Immature natural killer cell (primary cell): ENCODE measurements around the gene MDK. TPM values are rescaled to one million over a fixed set of nuclear protein-coding genes. Genes with fewer than 3 reads are reported as not detected.

Source experiments
- DNase-seq, 3 donors: peaks; one replicate each; pipeline ENCODE4 v3.0.0; 2022; ENCODE audit warnings: mixed read lengths in 1 of 3
- H3K27ac Mint-ChIP-seq, 6 donors: one replicate each; pipeline ENCODE4 v1.8.0; 2020; ENCODE audit warnings: mixed read lengths in 6 of 6, mild to moderate bottlenecking in 5 of 6, inconsistent platforms in 4 of 6, moderate library complexity in 3 of 6
- H3K27me3 Mint-ChIP-seq, 3 donors: one replicate each; pipeline ENCODE4 v1.8.0; 2020 to 2021; ENCODE audit warnings: low read depth in 3 of 3, mild to moderate bottlenecking in 3 of 3, mixed read lengths in 3 of 3, moderate library complexity in 3 of 3, inconsistent platforms in 1 of 3
- H3K36me3 Mint-ChIP-seq, 3 donors: one replicate each; pipeline ENCODE4 v1.8.0; 2020; ENCODE audit warnings: mixed read lengths in 3 of 3, inconsistent platforms in 2 of 3, mild to moderate bottlenecking in 2 of 3
- H3K4me1 Mint-ChIP-seq, 2 donors: one replicate each; pipeline ENCODE4 v1.8.0; 2020; ENCODE audit warnings: inconsistent platforms in 2 of 2, mild to moderate bottlenecking in 2 of 2, mixed read lengths in 2 of 2, moderate library complexity in 1 of 2
- H3K4me3 Mint-ChIP-seq, 5 donors: one replicate each; pipeline ENCODE4 v1.8.0; 2020; ENCODE audit warnings: mild to moderate bottlenecking in 5 of 5, mixed read lengths in 5 of 5, inconsistent platforms in 3 of 5, moderate library complexity in 3 of 5
- H3K9me3 Mint-ChIP-seq, 6 donors: one replicate each; pipeline ENCODE4 v1.8.0; 2020; ENCODE audit warnings: mild to moderate bottlenecking in 6 of 6, mixed read lengths in 6 of 6, inconsistent platforms in 4 of 6, moderate library complexity in 3 of 6
- polyA plus RNA-seq, 3 donors: library from polyadenylated mRNA; unstranded; fragments of 300-500 nt; fragmentation: Illumina TruSeq; gene quantifications; one replicate each; pipeline ENCODE4 v1.2.3, GENCODE V29; 2021

MDK gene
- polyA plus RNA-seq, 3 donors from 2014 or later = 0.44 TPM; not detected in 2

DNA sequence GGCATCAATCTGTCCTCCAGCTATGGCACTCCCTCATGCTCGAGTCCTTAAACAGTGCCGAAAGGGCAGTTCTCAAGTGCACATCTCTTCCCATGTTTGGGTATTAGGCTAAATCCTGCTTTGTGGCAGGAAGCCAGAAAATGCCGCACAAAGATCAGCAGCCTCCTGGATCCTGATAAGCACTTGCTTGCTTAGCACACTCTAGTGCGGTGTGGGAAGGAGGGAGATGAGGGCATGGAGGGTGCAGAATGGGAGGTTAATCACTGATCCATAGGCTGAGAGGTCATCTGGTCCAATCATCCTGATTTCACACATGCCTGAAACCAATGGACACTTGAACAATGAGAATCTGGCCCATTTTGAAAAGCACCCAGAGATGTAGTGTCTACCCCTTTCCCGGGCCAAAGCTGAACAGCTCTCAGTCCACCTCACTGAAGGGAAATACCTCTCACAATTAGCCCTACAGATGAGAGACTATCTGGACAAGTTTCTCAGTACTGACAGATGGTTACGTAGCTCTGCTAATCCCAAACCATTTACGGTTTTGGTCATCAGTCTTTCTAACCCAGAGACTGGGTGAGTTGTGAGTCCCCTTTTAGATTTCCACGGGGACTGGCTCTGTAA, 39.9 kb downstream of the MDK start:
- H3K4me1 Mint-ChIP-seq = no peaks in the 10 kb centered on the region
- peaks cover 0 to 5% (median 4%) of the 10 kb centered on the region in 3 donors for H3K27me3 Mint-ChIP-seq
- H3K27ac Mint-ChIP-seq = no peak overlapping the region
- no peak overlapping the region for H3K4me3 Mint-ChIP-seq
- no peak for DNase-seq
- no peaks in the 10 kb centered on the region for H3K9me3 Mint-ChIP-seq
- H3K36me3 Mint-ChIP-seq = peaks cover 4 to 29% (median 15%) of the 10 kb centered on the region in 3 donors

- Mint-ChIP-seq H3K27ac (peak overlapping the region in 1 of 6 donors; percentile 43), H3K27me3 (peaks cover 0 to 5% (median 4%) of the 10 kb centered on the region in 3 donors), H3K9me3 (no peaks in the 10 kb centered on the region), H3K36me3 (peaks cover 4 to 29% (median 26%) of the 10 kb centered on the region in 3 donors), H3K4me1 (no peaks in the 10 kb centered on the region), H3K4me3 (no peak overlapping the region)
- DNase-seq = no peak
Measured at GRCh38 chr11:46422588-46422987, 41.1 kb downstream of the MDK start.

GRCh38 chr11:46426233-46426991, 44.9 kb downstream of the MDK start:
- no peak overlapping the region for H3K4me3 Mint-ChIP-seq
- H3K4me1 Mint-ChIP-seq = no peaks in the 10 kb centered on the region
- H3K9me3 Mint-ChIP-seq = no peaks in the 10 kb centered on the region
- DNase-seq = no peak
- H3K36me3 Mint-ChIP-seq = peaks cover 8 to 33% (median 30%) of the 10 kb centered on the region in 3 donors
- H3K27me3 Mint-ChIP-seq = peaks cover 0 to 5% (median 4%) of the 10 kb centered on the region in 3 donors
- H3K27ac Mint-ChIP-seq = no peak overlapping the region

GRCh38 chr11:46427364-46427763, 45.9 kb downstream of the MDK start:
- Mint-ChIP-seq H3K4me3 (no peak overlapping the region), H3K4me1 (no peaks in the 10 kb centered on the region), H3K9me3 (no peaks in the 10 kb centered on the region), H3K36me3 (peaks cover 8 to 32% (median 30%) of the 10 kb centered on the region in 3 donors), H3K27me3 (peaks cover 0 to 5% (median 4%) of the 10 kb centered on the region in 3 donors), H3K27ac (no peak overlapping the region)
- no peak for DNase-seq

DNA sequence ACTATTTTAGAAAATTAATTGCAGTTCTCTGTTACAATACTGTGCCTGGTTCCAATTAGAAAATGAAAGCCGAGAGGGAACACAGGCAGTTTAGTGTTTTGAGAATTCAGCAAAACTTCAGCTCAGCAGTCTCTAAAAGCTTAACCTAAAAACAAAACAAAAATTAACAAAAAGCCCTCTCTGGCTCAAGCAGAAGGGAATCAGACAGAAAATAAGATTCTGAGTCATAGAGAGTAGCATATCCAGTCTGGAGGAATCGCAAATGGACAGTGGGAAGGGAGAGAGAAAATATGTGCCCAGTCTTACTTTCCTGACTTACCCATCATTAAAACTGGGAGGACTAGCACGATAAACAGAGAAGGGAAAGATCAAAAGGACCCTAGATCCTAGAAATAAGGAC, 48.2 kb downstream of the MDK start:
- no peaks in the 10 kb centered on the region for H3K4me1 Mint-ChIP-seq
- H3K9me3 Mint-ChIP-seq = no peaks in the 10 kb centered on the region
- H3K27me3 Mint-ChIP-seq = peaks cover 0 to 4% (median 0%) of the 10 kb centered on the region in 3 donors
- H3K27ac Mint-ChIP-seq = peak overlapping the region in 2 of 6 donors; percentile 14 to 39
- H3K4me3 Mint-ChIP-seq = no peak overlapping the region
- peaks cover 13 to 37% (median 25%) of the 10 kb centered on the region in 3 donors for H3K36me3 Mint-ChIP-seq
- no peak for DNase-seq

GRCh38 chr11:46431211-46431610, 49.7 kb downstream of the MDK start:
- no peak overlapping the region for H3K27ac Mint-ChIP-seq
- no peaks in the 10 kb centered on the region for H3K4me1 Mint-ChIP-seq
- H3K36me3 Mint-ChIP-seq = peaks cover 13 to 37% (median 26%) of the 10 kb centered on the region in 3 donors
- no peaks in the 10 kb centered on the region for H3K9me3 Mint-ChIP-seq
- H3K4me3 Mint-ChIP-seq = no peak overlapping the region
- peaks cover 0 to 4% (median 0%) of the 10 kb centered on the region in 3 donors for H3K27me3 Mint-ChIP-seq
- no peak for DNase-seq

Other genes starting within 250 kb of the MDK start
- not detected for gene CREB3L1, start 104.0 kb upstream of the MDK start, polyA plus RNA-seq
- gene DGKZ, start 34.2 kb upstream of the MDK start, polyA plus RNA-seq = 100 to 1,000 TPM in 1 of 3 donors, 10 to 100 TPM in 2; 40.7 to 120 (median 63.6) TPM
- gene CHRM4, start 10.1 kb downstream of the MDK start, polyA plus RNA-seq = under 1 TPM in 2 of 3 donors, not detected in 1; 0.31 to 0.51 TPM
- 10 to 100 TPM in 1 of 3 donors, 1 to 10 TPM in 2; 5.3 to 12.8 (median 7.4) TPM for gene AMBRA1, start 212.4 kb downstream of the MDK start, polyA plus RNA-seq
- gene HARBI1, start 235.6 kb downstream of the MDK start, polyA plus RNA-seq = 1 to 10 TPM; 1.3 to 9.9 (median 2.9) TPM
- gene ATG13, start 235.9 kb downstream of the MDK start, polyA plus RNA-seq = 100 to 1,000 TPM in 2 of 3 donors, 10 to 100 TPM in 1; 67.4 to 103 (median 100) TPM